CD4-positive, alpha-beta T cell treated with Interleukin-6 at 100 ng/mL for 8 hours (primary cell): ENCODE data around the gene PTPDC1.
A peak's percentile ranks its signal among the peaks of the same experiment; 100 is the strongest.

ENCODE experiments used
- DNase-seq: peaks from one replicate; pipeline ENCODE4 v3.0.0-alpha.2; 2020; ENCODE audit warnings: mixed read lengths, low spot score

PTPDC1 gene, protein sequence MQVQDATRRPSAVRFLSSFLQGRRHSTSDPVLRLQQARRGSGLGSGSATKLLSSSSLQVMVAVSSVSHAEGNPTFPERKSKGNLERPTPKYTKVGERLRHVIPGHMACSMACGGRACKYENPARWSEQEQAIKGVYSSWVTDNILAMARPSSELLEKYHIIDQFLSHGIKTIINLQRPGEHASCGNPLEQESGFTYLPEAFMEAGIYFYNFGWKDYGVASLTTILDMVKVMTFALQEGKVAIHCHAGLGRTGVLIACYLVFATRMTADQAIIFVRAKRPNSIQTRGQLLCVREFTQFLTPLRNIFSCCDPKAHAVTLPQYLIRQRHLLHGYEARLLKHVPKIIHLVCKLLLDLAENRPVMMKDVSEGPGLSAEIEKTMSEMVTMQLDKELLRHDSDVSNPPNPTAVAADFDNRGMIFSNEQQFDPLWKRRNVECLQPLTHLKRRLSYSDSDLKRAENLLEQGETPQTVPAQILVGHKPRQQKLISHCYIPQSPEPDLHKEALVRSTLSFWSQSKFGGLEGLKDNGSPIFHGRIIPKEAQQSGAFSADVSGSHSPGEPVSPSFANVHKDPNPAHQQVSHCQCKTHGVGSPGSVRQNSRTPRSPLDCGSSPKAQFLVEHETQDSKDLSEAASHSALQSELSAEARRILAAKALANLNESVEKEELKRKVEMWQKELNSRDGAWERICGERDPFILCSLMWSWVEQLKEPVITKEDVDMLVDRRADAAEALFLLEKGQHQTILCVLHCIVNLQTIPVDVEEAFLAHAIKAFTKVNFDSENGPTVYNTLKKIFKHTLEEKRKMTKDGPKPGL

DNA sequence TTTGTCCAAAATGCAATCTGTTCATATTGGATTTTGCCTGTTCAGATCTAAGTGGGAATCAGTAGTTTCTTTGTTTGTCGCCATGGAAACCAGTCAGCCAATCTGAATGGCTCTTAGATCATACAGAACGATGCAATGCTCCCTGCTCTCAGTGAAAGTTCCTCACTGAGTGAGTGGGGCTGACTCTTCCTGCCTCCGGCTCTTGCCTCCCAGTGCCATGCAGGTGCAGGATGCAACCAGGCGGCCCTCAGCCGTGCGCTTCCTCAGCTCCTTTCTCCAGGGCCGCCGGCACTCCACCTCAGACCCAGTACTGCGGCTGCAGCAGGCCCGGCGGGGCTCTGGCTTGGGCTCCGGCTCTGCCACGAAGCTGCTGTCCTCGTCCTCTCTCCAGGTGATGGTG is at the start of gene PTPDC1:
PTPDC1 (plus strand) TSS at position 151 of the 400 bp plus-strand sequence; CDS start at position 218, 67 bp downstream.
- no peak for DNase-seq

DNA sequence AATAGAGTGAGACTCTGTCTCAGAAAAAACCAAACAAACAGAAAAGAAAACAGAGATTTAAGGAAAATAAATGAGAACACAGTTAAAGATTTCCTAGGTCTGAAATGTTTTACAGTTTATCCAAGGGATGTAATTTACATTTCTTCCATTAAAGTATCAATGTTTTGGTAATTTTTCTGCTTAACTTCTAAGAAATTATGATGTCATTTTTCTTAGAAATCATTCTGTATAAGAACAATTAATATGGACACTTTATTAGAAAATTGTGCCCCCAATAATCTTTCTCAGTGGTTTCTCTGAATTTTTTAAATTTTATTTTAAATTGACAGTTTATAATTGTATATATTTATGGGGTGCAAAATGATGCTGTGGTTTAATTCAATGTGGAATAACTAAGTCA is 49.8 kb upstream of the PTPDC1 start:
- no peak for DNase-seq

DNA sequence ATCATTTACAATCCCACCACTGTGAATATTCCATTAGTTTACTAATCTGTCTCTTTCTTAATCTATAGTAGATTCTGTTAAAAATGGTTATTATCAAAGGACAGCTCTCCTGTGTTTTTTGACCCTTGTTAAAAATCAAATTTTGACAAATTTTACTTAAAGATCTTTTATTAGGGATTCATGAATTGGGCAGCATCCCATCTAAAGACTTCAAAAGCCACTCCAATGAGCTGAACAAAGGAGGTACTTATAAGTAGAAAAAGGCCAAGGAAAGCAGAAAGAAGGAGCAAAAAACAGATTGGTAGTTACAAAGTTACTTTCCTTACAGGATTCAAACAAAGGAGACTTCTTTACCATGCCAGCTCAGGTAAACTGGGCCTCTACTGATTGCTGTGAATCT is 44.5 kb upstream of the PTPDC1 start:
- DNase-seq: no peak

DNA sequence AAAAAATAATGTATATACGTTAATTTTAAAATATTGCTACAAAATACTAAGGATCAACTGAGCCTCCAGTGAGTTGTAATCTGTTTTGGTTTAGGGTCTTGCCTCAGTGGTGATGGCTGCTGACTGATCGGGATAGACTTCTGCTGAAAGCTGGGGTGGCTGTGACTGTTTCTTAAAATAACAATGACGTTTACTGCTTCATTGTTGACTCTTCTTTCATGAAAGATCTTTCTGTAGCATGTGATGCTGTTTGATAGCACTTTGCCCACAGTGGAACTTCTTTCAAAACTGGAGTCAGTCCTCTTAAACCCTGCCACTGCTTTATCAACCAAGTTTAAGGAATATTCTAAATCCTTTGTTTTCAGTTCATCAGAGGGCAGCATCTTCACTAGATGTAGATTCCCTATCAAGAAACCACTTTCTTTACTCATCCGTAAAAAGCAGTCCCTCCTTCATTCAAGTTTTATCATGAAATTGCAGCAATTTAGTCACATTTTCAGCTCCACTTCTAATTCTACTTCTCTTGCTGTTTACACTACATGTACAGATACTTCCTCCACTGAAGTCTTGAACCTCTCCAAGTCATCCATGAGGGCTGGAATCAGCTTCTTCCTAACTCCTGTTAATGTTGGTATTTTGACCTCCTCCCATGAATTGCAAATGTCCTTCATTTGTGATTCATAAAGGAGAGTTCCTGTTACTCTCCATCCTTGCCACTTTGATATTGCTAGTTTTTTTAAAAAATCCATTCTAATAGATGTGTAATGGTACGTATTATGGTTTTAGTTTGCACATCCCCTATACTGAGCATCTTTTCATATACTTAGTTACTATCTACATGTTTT is 41.5 kb upstream of the PTPDC1 start:
- DNase-seq: no peak

DNA sequence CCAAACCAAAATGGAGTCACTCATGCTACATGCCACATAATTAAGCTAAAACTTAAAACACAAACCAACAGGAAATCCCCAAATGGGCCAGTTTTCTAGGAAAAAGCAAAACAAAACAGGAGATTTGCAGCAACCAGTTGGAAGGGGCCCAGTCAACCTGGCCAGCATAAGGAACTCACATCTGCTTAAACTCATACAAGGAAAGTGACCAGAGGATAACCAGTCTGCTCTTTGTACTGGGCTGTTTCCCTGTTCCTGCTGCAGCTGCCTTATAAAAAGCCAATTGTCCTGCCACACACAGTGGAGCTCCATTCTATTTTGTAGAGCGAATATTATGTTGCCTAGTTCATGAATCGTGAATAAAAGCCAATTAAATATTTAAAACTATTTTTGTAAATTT is 29.5 kb upstream of the PTPDC1 start:
- no peak for DNase-seq

DNA sequence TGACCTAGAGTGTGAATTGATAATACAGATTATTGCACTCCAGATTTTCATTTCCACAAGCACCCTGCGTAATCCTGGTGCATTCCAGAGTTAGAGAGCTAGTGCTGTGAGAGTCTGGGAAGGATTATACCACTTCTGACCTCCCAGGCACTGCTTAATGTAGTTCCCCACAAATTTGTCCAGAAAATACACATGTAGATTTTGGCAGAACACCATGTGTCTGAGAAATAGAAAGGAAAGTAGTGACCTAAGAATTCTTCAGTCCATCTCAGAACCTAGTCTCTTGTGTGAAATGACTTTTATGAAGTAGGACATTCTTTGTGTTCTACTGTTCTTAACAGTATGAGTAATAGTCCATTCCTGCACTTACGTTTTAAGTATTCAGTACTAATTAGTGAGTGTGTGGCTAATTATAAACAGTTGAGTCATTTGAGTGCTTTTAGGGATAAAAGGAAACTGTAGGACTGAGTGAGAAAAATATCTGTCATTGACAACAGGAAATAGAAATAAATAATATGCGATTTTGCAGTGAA is 27.8 kb upstream of the PTPDC1 start:
- no peak for DNase-seq

DNA sequence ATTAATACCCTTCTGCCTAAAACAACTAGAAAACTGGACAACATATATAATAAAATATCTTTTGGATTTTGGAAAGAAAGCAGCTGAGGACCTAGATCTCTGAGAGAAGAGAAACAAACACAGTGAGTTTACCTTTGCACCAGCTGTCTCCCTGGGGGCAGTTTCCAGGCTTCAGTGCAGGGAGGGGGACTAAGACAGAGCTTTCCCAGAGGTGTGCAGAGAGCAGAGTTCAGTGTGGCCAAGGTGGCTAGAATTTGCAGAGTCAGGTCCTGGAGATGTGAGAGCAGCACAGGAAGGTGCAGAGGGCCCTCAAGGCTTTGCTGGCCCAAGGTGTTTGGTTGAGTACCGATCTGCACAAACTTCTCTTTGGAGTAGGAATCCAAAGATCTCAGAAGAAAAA is 26.3 kb upstream of the PTPDC1 start:
- DNase-seq: no peak

DNA sequence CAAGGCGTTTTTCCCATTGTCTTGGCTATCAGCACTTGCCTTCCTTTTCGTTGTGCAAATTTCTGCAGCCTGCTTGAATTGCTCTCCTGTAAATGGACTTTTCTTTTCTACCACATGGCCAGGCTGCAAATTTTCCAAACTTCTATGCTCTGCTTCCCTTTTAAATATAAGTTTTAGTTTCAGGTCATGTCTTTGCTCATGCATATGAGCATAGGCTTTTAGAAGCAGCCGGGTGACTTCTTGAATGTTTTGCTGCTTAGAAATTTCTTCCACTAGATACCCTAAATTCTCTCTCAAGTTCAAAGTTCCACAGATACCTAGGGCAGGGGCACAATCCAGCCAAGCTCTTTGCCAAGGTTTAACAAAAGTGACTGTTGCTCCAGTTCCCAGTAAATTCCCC is 22.4 kb upstream of the PTPDC1 start:
- DNase-seq: no peak

DNA sequence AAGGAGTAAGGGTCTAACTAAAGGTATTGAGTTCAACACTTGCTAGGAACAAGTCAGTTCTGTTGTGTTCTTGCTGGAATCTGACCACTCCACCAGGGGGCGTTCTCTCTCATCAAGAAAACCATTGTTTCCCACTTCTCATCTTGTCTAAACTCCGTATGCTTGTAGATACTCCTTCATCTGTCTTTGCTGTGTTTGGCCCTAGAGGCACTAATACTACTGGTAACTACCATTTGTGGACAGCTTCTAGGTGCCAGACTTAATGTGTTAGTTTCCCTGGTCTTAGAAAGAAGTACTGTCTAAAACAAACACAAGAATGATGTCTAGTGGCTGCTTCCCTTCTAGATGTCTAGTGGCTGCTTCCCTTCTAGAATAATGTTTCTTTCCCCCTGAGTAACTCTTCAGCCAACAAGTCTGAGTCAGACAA is 18.7 kb upstream of the PTPDC1 start:
- peak; percentile 67 for DNase-seq

DNA sequence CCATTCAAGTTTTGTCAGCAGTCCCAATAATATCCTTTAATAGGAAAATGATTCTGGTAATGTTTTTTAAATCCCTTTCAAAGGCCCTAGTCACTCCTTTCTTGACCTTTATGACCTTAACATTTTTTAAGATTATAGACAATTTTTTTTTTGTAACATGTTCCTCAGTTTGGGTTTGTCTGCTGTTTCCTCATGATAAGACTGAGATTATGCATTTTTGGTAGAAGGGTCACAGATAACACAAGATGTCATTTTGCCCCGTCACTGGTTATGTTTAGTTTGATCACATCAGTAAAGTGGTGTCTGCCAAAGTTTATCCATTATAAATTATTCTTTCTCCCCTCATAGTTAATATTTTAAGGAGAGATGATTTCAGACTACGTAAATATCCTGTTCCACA is 16.0 kb upstream of the PTPDC1 start:
- DNase-seq: no peak

DNA sequence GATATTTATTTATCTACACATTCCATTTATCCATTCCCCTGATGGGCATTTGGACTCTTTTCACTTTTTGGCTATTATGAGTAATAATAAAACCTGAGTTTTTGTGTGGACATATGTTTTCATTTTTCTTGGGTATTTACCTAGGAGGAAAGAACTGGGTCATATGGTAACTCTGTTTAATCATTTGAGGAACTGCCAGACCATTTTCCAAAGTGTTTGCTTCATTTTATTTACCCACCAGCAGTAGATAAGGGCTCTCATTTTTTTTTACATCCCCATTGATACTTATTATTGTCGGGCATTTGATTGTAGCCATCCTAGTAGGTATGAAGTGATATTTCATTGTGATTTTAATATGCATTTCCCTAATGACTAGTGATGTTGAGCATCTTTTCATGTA is 7.7 kb upstream of the PTPDC1 start:
- DNase-seq: no peak

DNA sequence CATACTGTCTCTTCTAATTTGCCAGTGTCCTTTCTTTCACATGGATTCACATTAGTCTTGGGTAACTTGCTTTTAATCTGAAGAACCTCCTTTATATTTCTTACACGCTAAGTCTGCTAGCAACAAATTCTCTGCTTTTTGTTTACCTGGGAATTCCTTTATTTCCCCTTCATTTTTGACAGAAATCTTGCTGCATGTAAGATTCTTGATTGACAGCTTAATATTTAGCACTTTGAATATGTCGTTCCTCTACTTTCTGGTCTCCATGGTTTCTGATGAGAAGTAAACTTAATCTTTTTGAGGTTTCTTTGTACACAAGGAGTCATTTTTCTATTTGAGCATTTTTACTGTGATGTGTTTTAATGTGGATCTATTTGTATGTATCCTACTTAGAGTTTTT is 6.2 kb upstream of the PTPDC1 start:
- DNase-seq: no peak

DNA sequence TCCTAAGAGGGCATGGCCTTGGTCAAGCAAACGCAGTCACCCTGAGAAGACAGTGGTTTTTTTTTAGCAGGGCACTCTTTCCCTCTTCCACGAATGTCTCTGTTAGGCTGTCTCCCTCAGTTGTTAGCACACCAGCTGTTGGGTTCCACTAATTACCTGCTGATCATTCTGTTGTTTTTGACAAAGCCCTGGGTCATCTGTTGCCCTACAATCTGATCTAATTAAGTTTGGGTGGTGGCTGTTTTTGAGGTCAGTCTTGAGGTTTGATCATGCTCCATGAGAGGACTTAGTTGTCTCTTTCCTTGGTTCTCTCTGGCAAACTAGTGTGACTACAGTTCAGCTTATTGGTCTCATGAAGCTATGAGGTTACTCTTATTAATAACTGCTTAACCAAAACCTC is 5.0 kb upstream of the PTPDC1 start:
- DNase-seq: no peak

DNA sequence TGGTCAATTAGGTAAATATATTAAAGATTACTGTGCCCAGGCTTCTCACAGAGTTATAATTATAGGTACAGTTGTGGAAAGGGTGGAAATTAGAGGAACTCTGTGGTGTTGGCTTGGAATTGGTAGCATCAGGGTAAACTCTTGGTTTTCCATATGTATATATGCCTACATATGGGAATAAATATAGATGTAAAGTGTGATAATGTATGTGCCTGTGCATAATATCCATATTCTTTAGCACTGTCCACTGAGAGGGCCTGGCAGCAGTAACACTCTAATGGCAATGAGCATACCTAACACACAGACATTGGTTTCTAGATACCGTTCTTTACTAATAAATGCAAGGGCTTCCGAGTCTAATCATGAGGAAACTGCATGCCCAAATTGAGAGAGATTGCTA is 4.0 kb upstream of the PTPDC1 start:
- DNase-seq: no peak

DNA sequence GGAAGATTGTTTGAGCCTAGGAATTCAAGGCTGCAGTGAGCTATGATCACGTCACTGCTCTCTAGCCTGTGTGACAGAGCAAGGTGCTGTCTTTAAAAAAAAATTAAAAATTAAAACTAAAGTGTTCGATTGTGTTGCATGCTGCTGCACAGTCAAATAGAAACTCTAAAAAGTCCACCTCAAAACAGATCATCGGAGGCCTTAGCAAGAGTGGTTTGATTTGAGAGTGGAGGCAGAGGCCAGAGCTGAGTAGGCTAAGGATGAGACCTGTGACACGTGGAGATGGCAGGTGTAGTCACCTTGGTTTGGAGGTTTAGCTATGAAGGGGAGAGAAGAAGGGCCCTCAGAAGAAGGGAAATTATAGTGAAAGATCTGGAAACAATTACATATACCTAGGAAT is 2.8 kb upstream of the PTPDC1 start:
- DNase-seq: no peak

DNA sequence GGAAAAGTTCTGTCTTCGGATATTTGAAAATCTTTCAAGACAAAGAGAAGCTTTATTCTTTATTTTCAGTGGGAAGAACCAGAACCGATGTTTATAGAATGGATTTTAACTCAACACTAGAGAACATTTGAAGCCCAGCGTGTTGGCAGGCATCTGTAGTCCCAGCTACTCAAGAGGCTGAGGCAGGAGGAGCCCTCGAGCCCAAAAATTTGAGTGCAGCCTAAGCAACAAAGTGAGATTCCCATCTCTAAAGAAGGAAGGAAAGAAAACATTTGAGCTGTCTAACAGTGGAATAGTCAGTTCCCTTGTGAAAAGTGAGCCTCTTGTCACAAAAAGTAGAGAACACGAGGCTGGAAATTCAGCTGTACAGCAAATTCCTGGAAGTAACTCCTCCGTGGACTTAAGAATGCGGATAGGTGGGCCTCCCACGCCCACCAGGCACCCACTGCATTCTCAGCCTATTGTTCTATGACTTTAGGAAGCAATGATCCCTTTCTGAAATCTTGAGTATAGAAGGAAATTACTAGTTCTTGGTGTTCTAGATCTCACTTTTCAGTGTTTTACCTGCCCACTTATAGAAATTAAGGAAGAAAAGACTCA is 2.3 kb upstream of the PTPDC1 start:
- DNase-seq: no peak

DNA sequence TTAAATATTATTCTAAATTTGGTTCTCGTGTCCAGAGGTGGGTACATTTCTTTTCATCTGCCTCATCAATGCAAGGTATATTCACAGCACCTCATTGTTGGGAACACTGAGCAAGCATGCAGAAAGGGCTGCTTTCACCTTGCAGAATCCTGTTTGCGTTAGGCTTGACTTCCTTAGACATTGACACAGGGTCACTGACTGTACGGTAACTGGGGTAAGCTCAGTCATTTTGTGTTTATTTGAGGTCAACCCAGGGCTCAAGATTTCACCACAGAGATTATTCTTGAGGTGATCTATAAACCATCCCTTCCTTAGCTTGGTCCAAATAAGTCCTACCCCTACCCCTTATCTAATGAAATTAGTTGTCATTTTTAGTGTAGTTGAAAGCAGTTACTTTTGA is 1.7 kb upstream of the PTPDC1 start:
- DNase-seq: no peak

DNA sequence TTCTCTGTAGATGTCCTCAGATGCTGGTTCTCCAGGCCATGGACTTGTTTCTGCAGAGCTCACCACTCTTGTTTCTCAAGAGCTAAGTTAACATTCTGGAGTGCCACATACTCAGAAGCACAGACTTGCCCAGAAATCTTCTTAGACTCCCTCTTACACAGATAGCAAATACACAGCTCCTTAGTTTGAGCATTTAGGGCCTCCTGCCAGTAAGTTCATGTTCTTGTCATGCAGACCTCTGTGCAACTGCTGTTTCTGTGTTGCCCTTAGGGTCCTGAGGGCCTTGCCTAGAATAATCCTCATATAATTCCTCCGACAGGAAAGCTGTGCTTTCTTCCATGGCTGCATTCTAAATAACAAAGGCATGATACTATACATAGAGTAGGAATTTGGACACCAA is 1.3 kb upstream of the PTPDC1 start:
- DNase-seq: no peak

DNA sequence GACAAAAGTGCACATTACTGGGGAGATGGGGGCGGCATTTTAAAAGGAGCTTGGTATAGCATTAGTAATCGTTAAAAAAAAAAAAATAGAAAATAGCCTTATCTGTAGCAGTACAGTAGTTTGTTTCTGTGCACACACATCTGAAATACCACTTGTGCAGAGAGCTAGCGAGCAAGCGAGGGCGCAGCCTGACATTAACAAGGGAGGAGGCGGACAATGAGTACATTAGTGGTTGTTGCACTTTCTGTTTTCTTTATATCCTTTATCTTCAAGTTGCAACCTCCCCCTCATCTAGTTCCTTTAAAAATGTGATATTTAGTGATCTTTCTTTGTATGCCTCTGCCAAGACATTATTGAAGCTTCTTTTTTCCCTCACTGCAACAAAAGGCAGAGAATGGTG is 880 bp upstream of the PTPDC1 start:
- no peak for DNase-seq

DNA sequence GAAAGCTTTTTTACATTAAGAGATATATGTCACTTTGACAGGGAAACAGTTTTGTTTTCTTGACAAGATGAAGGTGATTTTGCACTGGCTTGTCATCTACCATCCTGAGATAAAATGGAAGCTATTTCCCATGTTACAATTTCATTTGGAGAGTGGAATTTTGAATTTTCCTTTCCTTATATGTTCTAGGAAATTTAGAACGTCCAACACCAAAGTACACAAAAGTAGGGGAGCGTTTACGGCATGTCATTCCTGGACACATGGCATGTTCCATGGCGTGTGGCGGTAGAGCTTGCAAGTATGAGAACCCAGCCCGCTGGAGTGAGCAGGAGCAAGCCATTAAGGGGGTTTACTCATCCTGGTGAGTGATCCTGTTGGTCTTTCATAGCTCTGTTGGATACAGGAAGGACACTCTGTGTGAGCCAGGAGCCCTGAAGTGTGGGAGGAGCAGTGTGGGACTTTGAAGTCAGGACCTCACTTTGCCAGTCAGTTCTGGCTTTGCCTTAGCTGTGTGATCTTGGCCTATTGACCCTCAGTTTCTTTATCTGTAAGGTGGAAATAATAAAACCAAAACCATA is 887 bp downstream of the PTPDC1 start:
- no peak for DNase-seq
